ENCODE results near the gene KIF16B.

DNA sequence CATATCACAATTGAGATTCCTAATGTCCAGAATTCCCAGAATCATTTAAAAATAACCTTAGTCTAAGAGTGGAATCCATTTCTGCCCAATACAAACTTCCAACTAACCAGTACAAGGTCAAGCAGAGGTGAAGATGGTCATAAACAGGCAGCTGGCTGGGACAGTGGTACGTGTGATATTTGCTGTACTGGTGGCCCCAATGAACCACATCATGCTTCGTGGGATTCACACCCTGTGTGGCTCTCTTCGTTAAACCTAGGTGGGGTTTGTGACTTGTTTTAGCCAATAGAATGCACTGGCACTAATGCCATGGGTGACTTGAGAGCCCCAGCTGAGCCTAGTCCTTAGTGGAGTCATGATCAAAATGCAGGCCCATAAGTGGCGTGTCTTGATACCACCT is 286.6 kb downstream of the KIF16B start:
- TF ChIP-seq REST (IDR thresholded peaks at IDR 0.05; ENCODE audit: insufficient replicate concordance, low read depth) (no peak), CTCF (IDR thresholded peaks at IDR 0.05; ENCODE audit: insufficient read depth, low read length) (no peak), POLR2AphosphoS5 (IDR thresholded peaks at IDR 0.05; ENCODE audit: low read depth) (no peak), GABPA (IDR thresholded peaks at IDR 0.05; ENCODE audit: low read depth) (no peak), SPI1 (IDR thresholded peaks at IDR 0.05; ENCODE audit: borderline replicate concordance, low read depth) (no peak)
